IMR-90 (cell line): ENCODE results near the gene TLR9. TPM values are rescaled to one million over a fixed set of nuclear protein-coding genes. Genes with fewer than 3 reads are reported as not detected.

ENCODE experiments used
- ATAC-seq: fragments of 200-7000 bp; cut with Tn5 transposase; 2 replicates; pipeline ENCODE4 v1.9.1; 2020; ENCODE audit warnings: low read depth, mild to moderate bottlenecking, moderate library complexity
- BruUV-seq: library from RNA; stranded (reverse); fragments of 400-500 nt; replicated peaks from 2 replicates; lab custom pipeline; 2021; lab: Mats Ljungman, UMichigan
- CTCF ChIA-PET: fragments of 300-600 bp; formaldehyde crosslinking; extraction: SDS; loops from one replicate; lab custom pipeline; 2021; ENCODE audit warnings: antibody characterized with exemption; lab: Yijun Ruan, JAX
- POLR2A ChIA-PET: fragments of 300-600 bp; sonication (Branson Sonifier 250); formaldehyde crosslinking; loops from one replicate; lab custom pipeline; 2022; ENCODE audit warnings: antibody characterized with exemption; ENCODE audit not compliant: unreplicated experiment; lab: Charles Lee
- DNase-seq: peaks from one replicate; pipeline ENCODE4 v3.0.0; 2013
- H2AFZ ChIP-seq: replicated peaks from 2 replicates; pipeline ENCODE3; 2013; ENCODE audit warnings: low read length, mild to moderate bottlenecking; ENCODE audit not compliant: poor library complexity
- H2AK5ac ChIP-seq: 2 replicates; pipeline ENCODE4 v1.6.1; 2013; ENCODE audit warnings: low read depth, low read length, inconsistent platforms
- H2AK9ac ChIP-seq: replicated peaks from 2 replicates; pipeline ENCODE3; 2013; ENCODE audit warnings: mild to moderate bottlenecking, low read depth, low read length, moderate library complexity; ENCODE audit not compliant: poor library complexity
- H2BK120ac ChIP-seq: 2 replicates; pipeline ENCODE4 v1.6.1; 2013; ENCODE audit warnings: low read depth, low read length, inconsistent platforms
- H2BK15ac ChIP-seq: 3 replicates; pipeline ENCODE4 v1.6.1; 2013; ENCODE audit warnings: low read depth, low read length, inconsistent platforms
- H2BK20ac ChIP-seq: 2 replicates; pipeline ENCODE4 v1.6.1; 2013; ENCODE audit warnings: low read depth, mild to moderate bottlenecking, inconsistent platforms, low read length, moderate library complexity
- H2BK5ac ChIP-seq: 2 replicates; pipeline ENCODE4 v1.6.1; 2013; ENCODE audit warnings: mild to moderate bottlenecking, low read depth, low read length, inconsistent platforms; ENCODE audit not compliant: poor library complexity, severe bottlenecking
- H3K14ac ChIP-seq: replicated peaks from 2 replicates; pipeline ENCODE4 v1.6.1; 2013; ENCODE audit warnings: low read depth, low read length, inconsistent platforms
- H3K18ac ChIP-seq: 2 replicates; pipeline ENCODE4 v1.6.1; 2013; ENCODE audit warnings: low read depth, low read length, control low read depth
- H3K23ac ChIP-seq: 2 replicates; pipeline ENCODE4 v1.6.1; 2013; ENCODE audit warnings: low read depth, low read length, inconsistent platforms
- H3K27ac ChIP-seq: 2 replicates; pipeline ENCODE4 v1.5.1; 2013; ENCODE audit warnings: mild to moderate bottlenecking, control low read depth, low read length; ENCODE audit not compliant: insufficient read depth
- H3K27me3 ChIP-seq: 2 replicates; pipeline ENCODE4 v1.6.1; 2013; ENCODE audit warnings: low read length; ENCODE audit not compliant: control insufficient read depth, insufficient read depth
- H3K36me3 ChIP-seq: 2 replicates; pipeline ENCODE4 v1.6.1; 2013; ENCODE audit warnings: low read length, mixed read lengths; ENCODE audit not compliant: control insufficient read depth, insufficient read depth
- H3K4ac ChIP-seq: 2 replicates; pipeline ENCODE4 v1.6.1; 2013; ENCODE audit warnings: low read depth, low read length, inconsistent platforms
- H3K4me1 ChIP-seq: 2 replicates; pipeline ENCODE4 v1.6.1; 2013; ENCODE audit warnings: low read length, mixed read lengths; ENCODE audit not compliant: control insufficient read depth, insufficient read depth
- H3K4me2 ChIP-seq: 2 replicates; pipeline ENCODE4 v1.6.1; 2013; ENCODE audit warnings: low read depth, mild to moderate bottlenecking, control low read depth, low read length, moderate library complexity
- H3K4me3 ChIP-seq: 2 replicates; pipeline ENCODE4 v1.5.1; 2013; ENCODE audit warnings: low read depth, mild to moderate bottlenecking, control low read depth, low read length, moderate library complexity; ENCODE audit not compliant: insufficient read depth
- H3K56ac ChIP-seq: 2 replicates; pipeline ENCODE4 v1.6.1; 2013; ENCODE audit warnings: low read length, inconsistent platforms; ENCODE audit not compliant: insufficient read depth; ENCODE audit errors: extremely low read depth
- H3K79me1 ChIP-seq, 2 experiments: 2 replicates each; pipeline ENCODE4 v1.6.1; 2013; ENCODE audit warnings: low read length in 2 of 2, inconsistent platforms in 1 of 2, low read depth in 1 of 2
- H3K9ac ChIP-seq: 2 replicates; pipeline ENCODE4 v1.6.1; 2013; ENCODE audit warnings: low read depth, low read length, control low read depth
- H3K9me1 ChIP-seq: 2 replicates; pipeline ENCODE4 v1.6.1; 2013; ENCODE audit warnings: low read length, inconsistent platforms; ENCODE audit not compliant: insufficient read depth
- H3K9me3 ChIP-seq: 2 replicates; pipeline ENCODE4 v1.6.1; 2013; ENCODE audit warnings: low read length; ENCODE audit not compliant: control insufficient read depth, insufficient read depth
- H4K20me1 ChIP-seq: 2 replicates; pipeline ENCODE4 v1.6.1; 2013; ENCODE audit warnings: low read length, inconsistent platforms; ENCODE audit not compliant: insufficient read depth
- H4K5ac ChIP-seq: 2 replicates; pipeline ENCODE4 v1.6.1; 2013; ENCODE audit warnings: mild to moderate bottlenecking, low read depth, low read length, control low read depth
- H4K8ac ChIP-seq, 2 experiments: 2 replicates each; pipeline ENCODE4 v1.6.1; 2013; ENCODE audit warnings: low read depth in 2 of 2, low read length in 2 of 2, control low read depth in 1 of 2, inconsistent platforms in 1 of 2
- H4K91ac ChIP-seq: 2 replicates; pipeline ENCODE4 v1.6.1; 2013; ENCODE audit warnings: low read depth, low read length, inconsistent platforms; ENCODE audit not compliant: insufficient read depth
- BHLHE40 ChIP-seq: fragments of 150-350 bp; IDR thresholded peaks from 2 replicates; pipeline ENCODE4 v1.6.1; 2016; ENCODE audit warnings: mild to moderate bottlenecking, low read depth, low read length
- CEBPB ChIP-seq: IDR thresholded peaks from 2 replicates; pipeline ENCODE4 v1.6.1; 2012; ENCODE audit warnings: low read depth, low read length, improper control_type of control experiment
- CHD1 ChIP-seq: IDR thresholded peaks from 2 replicates; pipeline ENCODE4 v1.6.1; 2012; ENCODE audit warnings: low read depth, low read length, improper control_type of control experiment
- ELK1 ChIP-seq: fragments of 150-350 bp; IDR thresholded peaks from 2 replicates; pipeline ENCODE4 v1.6.1; 2016; ENCODE audit warnings: low read depth, mild to moderate bottlenecking, low read length, moderate library complexity, borderline replicate concordance
- FOS ChIP-seq: fragments of 150-350 bp; IDR thresholded peaks from 2 replicates; pipeline ENCODE4 v1.6.1; 2016; ENCODE audit warnings: low read depth, low read length
- MAFK ChIP-seq: IDR thresholded peaks from 2 replicates; pipeline ENCODE4 v1.6.1; 2012; ENCODE audit warnings: low read depth, low read length, improper control_type of control experiment
- MAZ ChIP-seq: IDR thresholded peaks from 2 replicates; pipeline ENCODE4 v1.6.1; 2012; ENCODE audit warnings: low read depth, mild to moderate bottlenecking, low read length, improper control_type of control experiment, moderate library complexity, borderline replicate concordance
- NFE2L2 ChIP-seq: fragments of 150-350 bp; IDR thresholded peaks from 2 replicates; pipeline ENCODE4 v1.6.1; 2016; ENCODE audit warnings: low read depth, mild to moderate bottlenecking, low read length
- POLR2A ChIP-seq: IDR thresholded peaks from 2 replicates; pipeline ENCODE4 v1.6.1; 2012; ENCODE audit warnings: mild to moderate bottlenecking, low read depth, low read length
- RCOR1 ChIP-seq: IDR thresholded peaks from 2 replicates; pipeline ENCODE4 v1.6.1; 2012; ENCODE audit warnings: mild to moderate bottlenecking, low read length, improper control_type of control experiment; ENCODE audit not compliant: insufficient replicate concordance
- RFX5 ChIP-seq: IDR thresholded peaks from 2 replicates; pipeline ENCODE4 v1.8.0; 2012; ENCODE audit warnings: low read depth, mild to moderate bottlenecking, low read length, moderate library complexity
- SMC3 ChIP-seq: fragments of 150-350 bp; IDR thresholded peaks from 2 replicates; pipeline ENCODE4 v1.6.1; 2016; ENCODE audit warnings: low read depth, mild to moderate bottlenecking, antibody characterized with exemption, low read length, moderate library complexity
- USF2 ChIP-seq: fragments of 150-350 bp; IDR thresholded peaks from 2 replicates; pipeline ENCODE4 v1.6.1; 2017; ENCODE audit warnings: mild to moderate bottlenecking, antibody characterized with exemption, low read length, low read depth
- WGBS, 2 experiments: methylation state at CpG; one replicate each; pipeline versions ENCODE4 v1.1.5 to v1.1.7; 2013; ENCODE audit warnings: missing lambda C conversion rate in 2 of 2; ENCODE audit not compliant: insufficient read length in 1 of 2; ENCODE audit errors: extremely low coverage in 2 of 2; 5-methylcytosine and 5-hydroxymethylcytosine counted together
- dilution Hi-C: fragments of 300-500 bp; cut with HindIII; formaldehyde crosslinking; loops from one replicate; pipeline ENCODE4 v1.14.3; 2018; ENCODE audit warnings: low sequenced_read_pairs; ENCODE audit not compliant: unreplicated experiment
- in situ Hi-C: fragments of 300-500 bp; cut with MboI; formaldehyde crosslinking; loops from 3 replicates; pipeline ENCODE4 v1.14.3; 2019; ENCODE audit warnings: low sequenced_read_pairs, inconsistent platforms, mixed read lengths
- intact Hi-C: fragments of 100-400 bp; cut with micrococcal nuclease; formaldehyde crosslinking; loops from 2 replicates; pipeline ENCODE4 v1.10.0; 2022
- polyA plus RNA-seq, 3 experiments: library from polyadenylated mRNA; depleted of rRNA; stranded (reverse); fragments of >200 nt; gene quantifications; 2 replicates each; pipeline ENCODE4 v1.2.3, GENCODE V29; 2012; ENCODE audit warnings: low replicate concordance in 1 of 3
- total RNA-seq: library from RNA; depleted of rRNA; stranded (reverse); fragments of >200 nt; gene quantifications from 2 replicates; pipeline ENCODE4 v1.2.3, GENCODE V29; 2012

Gene TLR9
- total and polyA plus RNA-seq, 2 of the 4 experiments (the other 2 are of a cell fraction), result not detected

- TF ChIP-seq USF2, result no peak
- TF ChIP-seq CEBPB, result no peak
- no peak for TF ChIP-seq POLR2A
These were observed 9.3 kb upstream of the TLR9 start (continued) for GRCh38 chr3:52234516-52235447.

GRCh38 chr3:52233968-52234367 lies 8.5 kb upstream of the TLR9 start:
- Histone ChIP-seq H3K9ac (no peak overlapping the region), H2BK20ac (no peak overlapping the region), H2BK120ac (no peak overlapping the region), H3K4ac (no peak overlapping the region), H2BK15ac (no peak overlapping the region), H3K36me3 (peaks cover 53% of the 10 kb centered on the region), H3K23ac (no peak overlapping the region; the same call in 1 of the 2 replicates), H3K9me3 (no peaks in the 10 kb centered on the region), H3K27ac (no peak overlapping the region), H2AK9ac (no peak overlapping the region), H3K79me1 (peaks cover 17 to 70% of the 10 kb centered on the region in 2 experiments), H4K5ac (no peak overlapping the region), H4K20me1 (peaks cover 56% of the 10 kb centered on the region), H3K56ac (no peak overlapping the region), H3K9me1 (peaks cover 19% of the 10 kb centered on the region), H2AFZ (no peak overlapping the region), H3K4me3 (no peak overlapping the region), H2AK5ac (no peak overlapping the region), H3K4me1 (peaks cover 16% of the 10 kb centered on the region), H3K14ac (no peak overlapping the region), H4K8ac (no peak overlapping the region), H3K18ac (no peak overlapping the region), H4K91ac (no peak overlapping the region), H2BK5ac (no peak overlapping the region), H3K27me3 (no peaks in the 10 kb centered on the region), H3K4me2 (no peak overlapping the region)
- no peak for ATAC-seq
- WGBS, 2 experiments, result 100% methylated on average over 2 of the region's 3 CpGs; no CpG with 5 or more reads in 1 of the 2 experiments
- DNase-seq, result no peak
- dilution Hi-C loops, result no loop called here
- POLR2A ChIA-PET, result no interaction called here
- intact Hi-C loops, result no loop called here
- BruUV-seq, result no TSS peak
- in situ Hi-C loops, result loop anchor here (5.0 kb wide), 1 partner anchor 108 kb away; no protein-coding TSS in a partner anchor
- CTCF ChIA-PET, result no interaction called here
- TF ChIP-seq SMC3 (no peak), NFE2L2 (no peak), RFX5 (no peak), USF2 (no peak), MAFK (no peak), RCOR1 (no peak), BHLHE40 (no peak), FOS (no peak), ELK1 (no peak), MAZ (no peak), POLR2A (no peak), CHD1 (no peak)
